MV-4-11 (cell line): Measurements from ENCODE around the gene PRKAR1B.
"Not testable (repeated sequence)": the region's sequence is repeated elsewhere in the genome, so short reads cannot be mapped to it uniquely, and the experiment has no call there.

Experiments used
- DNase-seq: peaks from one replicate; lab custom pipeline; 2025; lab: John Stamatoyannopoulos, UW

Gene PRKAR1B

GRCh38 chr7:556837-557557, 170.1 kb downstream of the PRKAR1B start:
- DNase-seq: no peak

GRCh38 chr7:556291-556826, 170.7 kb downstream of the PRKAR1B start:
- no peak for DNase-seq

GRCh38 chr7:555551-556160, 171.4 kb downstream of the PRKAR1B start:
- no peak for DNase-seq

- no peak for DNase-seq
Measured at GRCh38 chr7:553636-554111, 173.4 kb downstream of the PRKAR1B start.

- no peak for DNase-seq
Measured at GRCh38 chr7:552868-553635, 174.0 kb downstream of the PRKAR1B start.

- DNase-seq: not testable (repeated sequence)
Measured at GRCh38 chr7:552151-552867, 174.8 kb downstream of the PRKAR1B start.

- DNase-seq: not testable (repeated sequence)
Measured at GRCh38 chr7:551615-551970, 175.5 kb downstream of the PRKAR1B start.

GRCh38 chr7:550881-551614, 176.0 kb downstream of the PRKAR1B start:
- DNase-seq: no peak

- DNase-seq: no peak
Measured at GRCh38 chr7:549891-550625, 177.0 kb downstream of the PRKAR1B start.

- DNase-seq: no peak
Measured at GRCh38 chr7:549066-549890, 177.8 kb downstream of the PRKAR1B start.

GRCh38 chr7:548401-548800, 178.7 kb downstream of the PRKAR1B start:
- no peak for DNase-seq

- DNase-seq: no peak
Measured at GRCh38 chr7:545470-545869, 181.6 kb downstream of the PRKAR1B start.

- DNase-seq: no peak
Measured at GRCh38 chr7:544338-545221, 182.5 kb downstream of the PRKAR1B start.

GRCh38 chr7:543501-544337, 183.4 kb downstream of the PRKAR1B start:
- no peak for DNase-seq

GRCh38 chr7:542713-543500, 184.2 kb downstream of the PRKAR1B start:
- DNase-seq: peak; percentile 72

GRCh38 chr7:542131-542712, 184.9 kb downstream of the PRKAR1B start:
- no peak for DNase-seq

GRCh38 chr7:541661-542060, 185.4 kb downstream of the PRKAR1B start:
- DNase-seq: no peak
